HG02759 (cell line): Measurements from ENCODE around the gene ACTL6B.
"Not testable (repeated sequence)": the region's sequence is repeated elsewhere in the genome, so short reads cannot be mapped to it uniquely, and the experiment has no call there.

Experiments used
- ATAC-seq: cut with Tn5 transposase; IDR thresholded peaks from one replicate; pipeline ENCODE4 v1.9.1; 2021; ENCODE audit warnings: mild to moderate bottlenecking, moderate library complexity; ENCODE audit not compliant: unreplicated experiment

ACTL6B gene

GRCh38 chr7:100655908-100656674, at the start of gene ACTL6B:
Gene ACTL6B, minus strand, starts transcription at chr7:100656448. Its CDS starts 94 bp downstream, at chr7:100656354.
- ATAC-seq: no peak

- peak; percentile 60 for ATAC-seq
These were observed 49.1 kb upstream of the ACTL6B start for GRCh38 chr7:100705320-100705752.

GRCh38 chr7:100701089-100701488, 44.8 kb upstream of the ACTL6B start:
- not testable (repeated sequence) for ATAC-seq

- no peak for ATAC-seq
These were observed 42.8 kb upstream of the ACTL6B start for GRCh38 chr7:100699018-100699417.

- no peak for ATAC-seq
These were observed 39.9 kb upstream of the ACTL6B start for GRCh38 chr7:100696123-100696521.

- peak; percentile 64 for ATAC-seq
These were observed 38.0 kb upstream of the ACTL6B start, which contains the start of gene GIGYF1 for GRCh38 chr7:100694098-100694745. Gene GIGYF1, minus strand, starts transcription at chr7:100694250. Its CDS starts 6,012 bp downstream, at chr7:100688238.

GRCh38 chr7:100693312-100694097, 37.3 kb upstream of the ACTL6B start:
- ATAC-seq: peak; percentile 34

GRCh38 chr7:100692578-100692961, 36.3 kb upstream of the ACTL6B start:
- no peak for ATAC-seq

- ATAC-seq: peak; percentile 28
These were observed 35.7 kb upstream of the ACTL6B start for GRCh38 chr7:100691676-100692577.

- no peak for ATAC-seq
These were observed 33.2 kb upstream of the ACTL6B start for GRCh38 chr7:100689230-100690135.

GRCh38 chr7:100688326-100688860, 32.1 kb upstream of the ACTL6B start:
- ATAC-seq: no peak

- ATAC-seq: no peak
These were observed 31.6 kb upstream of the ACTL6B start for GRCh38 chr7:100687751-100688300.

GRCh38 chr7:100687261-100687660, 31.0 kb upstream of the ACTL6B start:
- no peak for ATAC-seq

- ATAC-seq: no peak
These were observed 30.6 kb upstream of the ACTL6B start for GRCh38 chr7:100686822-100687211.

GRCh38 chr7:100686201-100686821, 30.1 kb upstream of the ACTL6B start:
- ATAC-seq: no peak

- no peak for ATAC-seq
These were observed 29.4 kb upstream of the ACTL6B start for GRCh38 chr7:100685631-100686145.

- no peak for ATAC-seq
These were observed 28.9 kb upstream of the ACTL6B start for GRCh38 chr7:100685049-100685605.

GRCh38 chr7:100684534-100685042, 28.3 kb upstream of the ACTL6B start:
- ATAC-seq: no peak
